Measurements from ENCODE around the gene SLC39A12. TPM values are rescaled to one million over a fixed set of nuclear protein-coding genes. Genes with fewer than 3 reads are reported as not detected.

The SLC39A12 gene
- total and polyA plus RNA-seq, 2 of the 13 experiments (the other 11 are each of a cell fraction or from before 2014, with no cell fraction given), result not detected

DNA sequence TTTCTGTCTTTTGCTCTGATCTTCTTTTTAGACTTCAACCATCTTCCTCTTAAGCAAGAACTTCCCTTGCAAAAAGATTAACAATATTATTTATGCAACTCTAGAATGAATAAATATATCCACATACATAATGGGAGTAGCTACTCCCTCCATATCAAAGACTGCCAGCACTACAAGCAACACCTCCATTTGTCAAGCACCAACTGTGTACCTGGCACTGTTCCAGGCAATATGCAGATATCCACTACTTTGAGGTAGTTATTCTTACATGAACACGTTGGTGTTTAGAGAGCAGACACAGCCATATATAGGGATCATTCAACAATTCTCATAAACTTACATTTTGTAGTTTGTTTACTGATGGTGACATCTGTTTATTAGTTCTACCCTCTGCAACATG, 104.9 kb downstream of the SLC39A12 start:
- in situ Hi-C loops (cut with HindIII; ENCODE audit: extremely low pct_ligation_motif_present, low pct_unique_long_range_greater_than_20kb), result no loop called here
- BruUV-seq (replicated peaks), result no TSS peak
- H3K4me3 ChIP-seq (replicated peaks in 1 of 3; ENCODE audit: insufficient read depth in 1 of 3, low read depth in 2 of 3, low read length in 3 of 3), result no peak overlapping the region
- no peaks in the 10 kb centered on the region for H3K36me3 ChIP-seq (replicated peaks in 1 of 2; ENCODE audit: control insufficient read depth in 1 of 2, insufficient read depth in 2 of 2, low read length in 2 of 2)
- H3K9me3 ChIP-seq (ENCODE audit: low read length), result peaks cover 5% of the 10 kb centered on the region; the same call in 1 of the 2 replicates
- no peak for TF ChIP-seq MLLT10 (CRISPR knock-in tag; IDR thresholded peaks at IDR 0.05)
- TF ChIP-seq SUZ12 (IDR thresholded peaks at IDR 0.05; ENCODE audit: low read depth, low read length), result no peak
- TF ChIP-seq, protein P1, sequence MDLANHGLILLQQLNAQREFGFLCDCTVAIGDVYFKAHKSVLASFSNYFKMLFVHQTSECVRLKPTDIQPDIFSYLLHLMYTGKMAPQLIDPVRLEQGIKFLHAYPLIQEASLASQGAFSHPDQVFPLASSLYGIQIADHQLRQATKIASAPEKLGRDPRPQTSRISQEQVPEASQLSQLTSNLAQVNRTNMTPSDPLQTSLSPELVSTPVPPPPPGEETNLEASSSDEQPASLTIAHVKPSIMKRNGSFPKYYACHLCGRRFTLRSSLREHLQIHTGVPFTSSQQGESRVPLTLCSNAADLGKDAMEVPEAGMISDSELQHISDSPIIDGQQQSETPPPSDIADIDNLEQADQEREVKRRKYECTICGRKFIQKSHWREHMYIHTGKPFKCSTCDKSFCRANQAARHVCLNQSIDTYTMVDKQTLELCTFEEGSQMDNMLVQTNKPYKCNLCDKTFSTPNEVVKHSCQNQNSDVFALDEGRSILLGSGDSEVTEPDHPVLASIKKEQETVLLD (CRISPR knock-in tag; IDR thresholded peaks at IDR 0.05; ENCODE audit: low read depth), result no peak
- no peak for TF ChIP-seq PAX8 (CRISPR knock-in tag; IDR thresholded peaks at IDR 0.05; ENCODE audit: borderline replicate concordance)
- TF ChIP-seq KAT2B (IDR thresholded peaks at IDR 0.05; ENCODE audit: borderline replicate concordance, low read depth, low read length), result no peak
- TF ChIP-seq HOXD1 (CRISPR knock-in tag; IDR thresholded peaks at IDR 0.05), result no peak
- no peak for TF ChIP-seq EEA1 (CRISPR knock-in tag; IDR thresholded peaks at IDR 0.05; ENCODE audit: borderline replicate concordance)
- no peak for TF ChIP-seq NFE2 (CRISPR knock-in tag; IDR thresholded peaks at IDR 0.05)
- TF ChIP-seq SCMH1 (CRISPR knock-in tag; IDR thresholded peaks at IDR 0.05; ENCODE audit: borderline replicate concordance), result no peak
- no peak for TF ChIP-seq ARNT (IDR thresholded peaks at IDR 0.05)
- TF ChIP-seq, protein P2, sequence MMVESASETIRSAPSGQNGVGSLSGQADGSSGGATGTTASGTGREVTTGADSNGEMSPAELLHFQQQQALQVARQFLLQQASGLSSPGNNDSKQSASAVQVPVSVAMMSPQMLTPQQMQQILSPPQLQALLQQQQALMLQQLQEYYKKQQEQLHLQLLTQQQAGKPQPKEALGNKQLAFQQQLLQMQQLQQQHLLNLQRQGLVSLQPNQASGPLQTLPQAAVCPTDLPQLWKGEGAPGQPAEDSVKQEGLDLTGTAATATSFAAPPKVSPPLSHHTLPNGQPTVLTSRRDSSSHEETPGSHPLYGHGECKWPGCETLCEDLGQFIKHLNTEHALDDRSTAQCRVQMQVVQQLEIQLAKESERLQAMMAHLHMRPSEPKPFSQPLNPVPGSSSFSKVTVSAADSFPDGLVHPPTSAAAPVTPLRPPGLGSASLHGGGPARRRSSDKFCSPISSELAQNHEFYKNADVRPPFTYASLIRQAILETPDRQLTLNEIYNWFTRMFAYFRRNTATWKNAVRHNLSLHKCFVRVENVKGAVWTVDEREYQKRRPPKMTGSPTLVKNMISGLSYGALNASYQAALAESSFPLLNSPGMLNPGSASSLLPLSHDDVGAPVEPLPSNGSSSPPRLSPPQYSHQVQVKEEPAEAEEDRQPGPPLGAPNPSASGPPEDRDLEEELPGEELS (CRISPR knock-in tag; IDR thresholded peaks at IDR 0.05), result no peak
- TF ChIP-seq NFRKB (IDR thresholded peaks at IDR 0.05), result no peak
- TF ChIP-seq JARID2 (CRISPR knock-in tag; IDR thresholded peaks at IDR 0.05; ENCODE audit: insufficient replicate concordance), result no peak
- no peak for TF ChIP-seq SALL2 (CRISPR knock-in tag; IDR thresholded peaks at IDR 0.05)
- TF ChIP-seq DR1 (CRISPR knock-in tag; IDR thresholded peaks at IDR 0.05), result no peak
- TF ChIP-seq ZNF335 (CRISPR knock-in tag; IDR thresholded peaks at IDR 0.05), result no peak
- TF ChIP-seq ZNF296 (CRISPR knock-in tag; conservative IDR thresholded peaks at IDR 0.05), result no peak
- TF ChIP-seq POLR2G (IDR thresholded peaks at IDR 0.05; ENCODE audit: low read depth, low read length), result no peak
- TF ChIP-seq, protein P3, sequence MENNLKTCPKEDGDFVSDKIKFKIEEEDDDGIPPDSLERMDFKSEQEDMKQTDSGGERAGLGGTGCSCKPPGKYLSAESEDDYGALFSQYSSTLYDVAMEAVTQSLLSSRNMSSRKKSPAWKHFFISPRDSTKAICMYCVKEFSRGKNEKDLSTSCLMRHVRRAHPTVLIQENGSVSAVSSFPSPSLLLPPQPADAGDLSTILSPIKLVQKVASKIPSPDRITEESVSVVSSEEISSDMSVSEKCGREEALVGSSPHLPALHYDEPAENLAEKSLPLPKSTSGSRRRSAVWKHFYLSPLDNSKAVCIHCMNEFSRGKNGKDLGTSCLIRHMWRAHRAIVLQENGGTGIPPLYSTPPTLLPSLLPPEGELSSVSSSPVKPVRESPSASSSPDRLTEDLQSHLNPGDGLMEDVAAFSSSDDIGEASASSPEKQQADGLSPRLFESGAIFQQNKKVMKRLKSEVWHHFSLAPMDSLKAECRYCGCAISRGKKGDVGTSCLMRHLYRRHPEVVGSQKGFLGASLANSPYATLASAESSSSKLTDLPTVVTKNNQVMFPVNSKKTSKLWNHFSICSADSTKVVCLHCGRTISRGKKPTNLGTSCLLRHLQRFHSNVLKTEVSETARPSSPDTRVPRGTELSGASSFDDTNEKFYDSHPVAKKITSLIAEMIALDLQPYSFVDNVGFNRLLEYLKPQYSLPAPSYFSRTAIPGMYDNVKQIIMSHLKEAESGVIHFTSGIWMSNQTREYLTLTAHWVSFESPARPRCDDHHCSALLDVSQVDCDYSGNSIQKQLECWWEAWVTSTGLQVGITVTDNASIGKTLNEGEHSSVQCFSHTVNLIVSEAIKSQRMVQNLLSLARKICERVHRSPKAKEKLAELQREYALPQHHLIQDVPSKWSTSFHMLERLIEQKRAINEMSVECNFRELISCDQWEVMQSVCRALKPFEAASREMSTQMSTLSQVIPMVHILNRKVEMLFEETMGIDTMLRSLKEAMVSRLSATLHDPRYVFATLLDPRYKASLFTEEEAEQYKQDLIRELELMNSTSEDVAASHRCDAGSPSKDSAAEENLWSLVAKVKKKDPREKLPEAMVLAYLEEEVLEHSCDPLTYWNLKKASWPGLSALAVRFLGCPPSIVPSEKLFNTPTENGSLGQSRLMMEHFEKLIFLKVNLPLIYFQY (CRISPR knock-in tag; IDR thresholded peaks at IDR 0.05; ENCODE audit: borderline replicate concordance), result no peak
- FAIRE-seq, result no peak
- no peak for ATAC-seq
- H2AFZ ChIP-seq (ENCODE audit: low read length), result no peak overlapping the region
- H3K4me2 ChIP-seq (ENCODE audit: low read depth, low read length), result no peak overlapping the region
- CTCF ChIA-PET (ENCODE audit: low intra/inter-chr PET ratio, low total read pairs), result no interaction called here
- POLR2A ChIA-PET, result no interaction called here
- no peaks in the 10 kb centered on the region for H3K27me3 ChIP-seq (ENCODE audit: control insufficient read depth in 1 of 2, insufficient read depth in 2 of 2, low read length in 2 of 2)
- H3K27ac ChIP-seq (ENCODE audit: extremely low read length, insufficient read depth, low read length), result no peak overlapping the region
- intact Hi-C loops (cut with micrococcal nuclease; ENCODE audit: unreplicated experiment), result no loop called here
- H3K9ac ChIP-seq (ENCODE audit: insufficient read depth, low read depth, low read length), result no peak overlapping the region
- no peaks in the 10 kb centered on the region for H3K79me2 ChIP-seq (ENCODE audit: insufficient read depth, low read length)
- no peaks in the 10 kb centered on the region for H3K4me1 ChIP-seq (ENCODE audit: insufficient read depth, low read length)
- no peaks in the 10 kb centered on the region; the same call in 1 of the 2 replicates for H4K20me1 ChIP-seq (ENCODE audit: insufficient read depth, low read length)
- 0% methylated on average over 1 of the region's 1 CpG for WGBS (ENCODE audit: low lambda C conversion rate)
- no peak for DNase-seq (ENCODE audit: low spot score)

All from HepG2 (cell line).